ENCODE measurements around the gene MCEMP1.
A peak's percentile ranks its signal among the peaks of the same experiment; 100 is the strongest.
"Not testable (repeated sequence)": the region's sequence is repeated elsewhere in the genome, so short reads cannot be mapped to it uniquely, and the experiment has no call there.

The MCEMP1 gene

DNA sequence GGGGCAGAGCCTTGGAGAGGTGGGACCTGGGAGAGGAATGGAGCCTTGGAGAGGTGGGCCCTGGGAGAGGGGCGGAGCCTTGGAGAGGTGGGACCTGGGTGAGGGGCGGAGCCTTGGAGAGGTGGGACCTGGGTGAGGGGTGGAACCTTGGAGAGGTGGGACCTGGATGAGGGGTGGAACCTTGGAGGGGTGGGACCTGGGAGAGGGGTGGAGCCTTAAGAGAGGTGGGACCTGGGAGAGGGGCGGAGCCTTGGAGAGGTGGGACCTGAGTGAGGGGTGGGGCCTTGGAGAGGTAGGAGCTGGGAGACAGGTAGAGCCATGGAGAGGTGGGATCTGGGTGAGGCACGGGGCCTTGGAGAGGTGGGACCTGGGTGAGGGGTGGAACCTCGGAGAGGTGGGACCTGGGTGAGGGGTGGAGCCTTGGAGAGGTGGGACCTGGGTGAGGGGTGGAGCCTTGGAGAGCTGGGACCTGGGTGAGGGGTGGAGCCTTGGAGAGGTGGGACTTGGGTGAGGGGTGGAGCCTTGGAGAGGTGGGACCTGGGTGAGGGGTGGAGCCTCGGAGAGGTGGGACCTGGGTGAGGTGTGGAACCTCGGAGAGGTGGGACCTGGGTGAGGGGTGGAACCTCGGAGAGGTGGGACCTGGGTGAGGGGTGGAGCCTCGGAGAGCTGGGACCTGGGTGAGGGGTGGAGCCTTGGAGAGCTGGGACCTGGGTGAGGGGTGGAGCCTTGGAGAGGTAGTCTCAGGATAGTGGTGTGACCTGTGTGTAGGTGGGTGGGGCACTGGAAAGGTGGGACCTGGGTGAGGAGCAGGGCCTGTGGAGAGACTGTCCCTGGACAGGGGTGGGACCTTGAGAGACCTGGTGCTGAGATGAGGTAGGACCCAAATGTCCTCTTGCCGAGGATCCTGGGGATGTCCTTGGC lies 33.0 kb upstream of the MCEMP1 start:
- DNase-seq (ENCODE audit: low read depth in 2 of 2): not testable (repeated sequence)

DNA sequence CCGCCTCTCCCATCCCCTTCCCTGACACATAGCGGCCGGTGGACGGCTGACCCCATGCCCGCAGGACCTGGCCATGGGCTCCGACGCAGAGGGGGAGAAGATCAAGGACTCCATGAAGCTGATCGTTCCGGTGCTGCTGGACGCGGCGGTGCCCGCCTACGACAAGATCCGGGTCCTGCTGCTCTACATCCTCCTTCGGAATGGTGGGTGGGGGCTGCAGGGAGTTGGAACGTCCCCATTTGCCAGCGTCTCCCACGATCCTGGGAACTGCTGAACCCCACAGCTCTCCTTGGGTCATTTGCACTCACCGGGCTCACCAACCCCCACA lies 32.4 kb upstream of the MCEMP1 start:
- DNase-seq (ENCODE audit: low read depth in 2 of 2): no peak

- no peak for DNase-seq (ENCODE audit: low read depth in 2 of 2)
Measured at GRCh38 chr19:7645163-7645562, 31.7 kb upstream of the MCEMP1 start.

GRCh38 chr19:7645656-7646425 lies 31.0 kb upstream of the MCEMP1 start:
- no peak for DNase-seq (ENCODE audit: low read depth in 2 of 2)

DNA sequence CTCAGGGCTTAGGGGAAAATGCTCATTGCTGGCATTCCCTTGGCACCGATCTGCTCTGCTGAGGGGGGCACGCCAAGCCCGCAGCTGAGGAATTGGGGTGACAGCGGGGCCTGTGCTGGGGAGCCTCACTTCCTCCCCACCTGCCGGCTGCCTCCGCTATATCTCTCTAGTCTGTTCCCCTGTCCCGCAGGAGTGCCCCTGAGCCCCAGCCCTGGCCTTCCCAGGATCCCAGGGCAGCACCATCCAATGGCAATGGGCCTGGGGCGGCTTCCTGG lies 30.5 kb upstream of the MCEMP1 start:
- no peak for DNase-seq (ENCODE audit: low read depth in 2 of 2)

- DNase-seq (ENCODE audit: low read depth in 2 of 2): no peak
Measured at GRCh38 chr19:7647156-7647555, 29.7 kb upstream of the MCEMP1 start.

- DNase-seq (ENCODE audit: low read depth in 2 of 2): no peak
Measured at GRCh38 chr19:7648265-7649014, 28.4 kb upstream of the MCEMP1 start.

GRCh38 chr19:7650148-7650547 lies 26.7 kb upstream of the MCEMP1 start:
- no peak for DNase-seq (ENCODE audit: low read depth in 2 of 2)

DNA sequence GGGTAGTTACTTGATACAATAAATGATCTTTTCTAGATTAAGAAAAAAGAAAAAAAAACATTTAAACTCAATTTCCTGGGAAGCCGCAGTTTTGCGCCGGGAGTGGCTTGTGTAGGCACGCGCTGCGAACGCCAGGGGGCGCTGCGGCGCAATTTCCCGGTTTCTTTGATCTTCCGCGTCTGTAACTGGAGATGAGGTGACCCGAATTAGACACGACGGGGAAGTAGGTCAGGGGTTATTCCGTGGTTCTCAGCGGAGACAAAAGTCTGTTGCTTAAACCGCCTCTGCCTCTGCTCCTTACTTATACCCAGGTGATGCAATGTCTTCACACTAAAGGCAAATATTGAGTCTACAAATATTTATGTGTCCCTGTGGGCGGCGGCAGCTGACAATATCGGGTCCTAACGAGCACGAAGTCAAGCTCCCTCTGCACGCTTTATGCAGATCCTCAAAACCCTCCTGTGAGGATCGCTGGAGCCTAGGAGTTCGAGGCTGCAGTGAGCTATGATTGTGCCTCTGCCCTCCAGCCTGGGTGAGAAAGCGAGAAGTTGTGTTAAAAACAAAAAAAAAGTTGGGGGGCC lies 24.7 kb upstream of the MCEMP1 start:
- DNase-seq (ENCODE audit: low read depth in 2 of 2): peak; percentile 72 to 75

GRCh38 chr19:7654401-7654800 lies 22.5 kb upstream of the MCEMP1 start:
- no peak for DNase-seq (ENCODE audit: low read depth in 2 of 2)

GRCh38 chr19:7655581-7655980 lies 21.3 kb upstream of the MCEMP1 start:
- DNase-seq (ENCODE audit: low read depth in 2 of 2): no peak

GRCh38 chr19:7657131-7657751 lies 19.6 kb upstream of the MCEMP1 start:
- DNase-seq (ENCODE audit: low read depth in 2 of 2): no peak

DNA sequence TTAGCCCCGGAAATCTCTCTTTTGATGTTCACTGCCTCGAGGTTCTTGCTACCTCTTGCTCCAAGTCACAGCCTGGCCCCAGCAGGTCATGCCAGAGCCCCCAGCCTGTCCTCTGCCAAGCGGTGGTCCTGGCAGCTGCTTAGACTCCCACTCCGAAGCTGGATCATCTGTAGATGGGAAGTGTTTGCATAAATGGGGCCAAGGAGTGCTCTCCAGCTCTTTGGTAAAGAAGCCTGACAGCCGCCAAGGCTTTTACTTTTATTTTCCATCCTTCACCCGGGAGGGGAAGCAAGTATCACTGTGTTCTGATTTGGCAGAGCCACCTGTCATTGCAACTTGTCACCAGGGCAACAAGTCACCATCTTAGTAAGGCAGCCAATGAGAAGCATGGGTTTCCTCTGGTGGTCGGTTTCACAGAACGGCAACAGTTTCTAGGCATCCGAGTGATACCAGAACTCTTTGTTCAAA lies 18.6 kb upstream of the MCEMP1 start:
- DNase-seq (ENCODE audit: low read depth in 2 of 2): no peak

- no peak for DNase-seq (ENCODE audit: low read depth in 2 of 2)
Measured at GRCh38 chr19:7661744-7662538, 14.9 kb upstream of the MCEMP1 start.

DNA sequence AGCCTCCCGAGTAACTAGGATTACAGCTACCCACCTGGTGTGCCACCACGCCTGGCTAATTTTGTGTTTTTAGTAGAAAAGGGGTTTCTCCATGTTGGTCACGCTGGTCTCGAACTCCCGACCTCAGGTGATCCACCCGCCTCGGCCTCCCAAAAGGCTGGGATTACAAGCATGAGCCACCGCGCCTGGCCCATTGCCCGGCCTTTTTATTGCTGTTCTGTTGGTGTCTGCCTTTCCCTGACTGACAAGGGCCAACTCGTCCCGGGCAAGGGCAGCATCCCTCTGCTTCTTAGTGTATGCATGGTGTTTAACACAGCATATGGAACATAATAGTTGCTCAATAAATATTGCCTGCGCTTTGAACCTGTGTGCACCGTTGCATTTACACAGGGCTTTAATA lies 14.2 kb upstream of the MCEMP1 start:
- DNase-seq (ENCODE audit: low read depth in 2 of 2): no peak

DNA sequence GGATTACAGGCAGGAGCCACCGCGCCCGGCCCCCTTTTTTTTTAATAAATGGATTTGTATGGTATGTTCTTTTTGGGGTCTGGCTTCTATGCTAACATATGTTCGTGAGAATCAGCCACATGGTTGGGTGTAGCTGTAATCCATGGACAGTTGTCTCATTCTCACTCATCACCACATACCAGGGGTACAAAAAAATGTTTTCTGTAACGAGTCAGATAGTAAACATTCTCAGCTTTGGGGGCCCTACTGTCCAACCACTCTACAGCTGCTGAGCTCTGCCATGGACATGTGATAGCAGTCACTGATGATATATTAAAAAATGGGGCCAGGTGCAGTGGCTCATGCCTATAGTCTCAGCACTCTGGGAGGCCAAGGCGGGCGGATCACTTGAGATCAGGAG lies 13.2 kb upstream of the MCEMP1 start:
- no peak for DNase-seq (ENCODE audit: low read depth in 2 of 2)

GRCh38 chr19:7665076-7665475 lies 11.8 kb upstream of the MCEMP1 start:
- DNase-seq (ENCODE audit: low read depth in 2 of 2): no peak

- no peak for DNase-seq (ENCODE audit: low read depth in 2 of 2)
Measured at GRCh38 chr19:7668842-7669241, 8.0 kb upstream of the MCEMP1 start, which contains the start of gene RETN. Gene RETN (plus strand): TSS chr19:7669049. CDS start chr19:7669327, 278 bp downstream.

DNA sequence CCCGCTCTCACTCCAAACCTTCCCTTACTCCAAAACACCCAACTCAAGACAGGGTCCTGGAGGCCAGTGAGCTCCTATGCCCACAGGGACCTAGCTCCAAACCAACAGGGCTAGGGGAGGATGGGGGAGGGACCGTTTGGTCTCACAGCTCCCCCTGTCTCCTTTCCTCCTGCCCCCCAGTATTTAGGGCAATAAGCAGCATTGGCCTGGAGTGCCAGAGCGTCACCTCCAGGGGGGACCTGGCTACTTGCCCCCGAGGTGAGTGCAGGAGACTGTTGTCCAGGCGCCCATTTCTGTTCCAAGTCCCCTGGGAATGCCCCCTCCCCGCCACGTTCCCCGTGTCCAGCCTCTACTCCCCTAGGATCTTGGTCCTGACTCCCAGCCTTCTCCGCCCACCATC lies 7.2 kb upstream of the MCEMP1 start:
- no peak for DNase-seq (ENCODE audit: low read depth in 2 of 2)

DNA sequence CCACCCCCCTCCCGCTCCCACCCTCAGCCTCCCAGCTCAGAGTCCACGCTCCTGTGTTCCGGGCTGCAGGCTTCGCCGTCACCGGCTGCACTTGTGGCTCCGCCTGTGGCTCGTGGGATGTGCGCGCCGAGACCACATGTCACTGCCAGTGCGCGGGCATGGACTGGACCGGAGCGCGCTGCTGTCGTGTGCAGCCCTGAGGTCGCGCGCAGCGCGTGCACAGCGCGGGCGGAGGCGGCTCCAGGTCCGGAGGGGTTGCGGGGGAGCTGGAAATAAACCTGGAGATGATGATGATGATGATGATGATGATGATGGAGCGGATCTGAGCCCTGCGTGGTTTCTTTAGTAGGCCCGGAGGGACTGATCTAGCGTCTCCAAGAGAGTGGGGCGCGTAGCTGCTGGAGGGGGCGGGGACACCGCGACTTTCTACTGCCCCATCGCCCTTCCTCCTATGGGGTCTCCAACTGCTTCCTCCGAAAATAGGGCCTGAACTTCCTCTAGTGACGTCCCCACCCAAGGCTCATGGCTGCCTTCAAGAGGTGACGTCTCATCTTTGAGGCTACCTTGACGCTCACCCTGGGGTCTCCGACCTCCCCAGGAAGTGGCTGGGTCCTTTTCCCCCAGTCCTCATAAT lies 6.6 kb upstream of the MCEMP1 start:
- DNase-seq (ENCODE audit: low read depth in 2 of 2): no peak

Measured in stimulated activated CD8-positive, alpha-beta memory T cell treated with anti-CD3 and anti-CD28 coated beads, Interleukin-7, amount 100 ng/mL, for 4 hours (primary cell).